OCI-LY1 (cell line): ENCODE measurements around the gene UCP3.

Source experiments
- H2AFZ ChIP-seq: fragments of 200-600 bp; sonication (generic), shearing (Covaris generic); 2 replicates; pipeline ENCODE4 v1.6.0; 2014; ENCODE audit warnings: antibody characterized with exemption, mild to moderate bottlenecking, low read length
- H3F3A ChIP-seq: fragments of 200-600 bp; sonication (generic), shearing (Covaris generic); 2 replicates; pipeline ENCODE4 v1.6.0; 2014; ENCODE audit warnings: mild to moderate bottlenecking, antibody characterized with exemption, low read length, moderate library complexity; ENCODE audit not compliant: insufficient read depth
- H3K27ac ChIP-seq: fragments of 200-600 bp; sonication (generic); 2 replicates; pipeline ENCODE4 v1.5.1; 2014; ENCODE audit warnings: low read length, mixed run types, mild to moderate bottlenecking, low read depth; ENCODE audit not compliant: poor library complexity, severe bottlenecking
- H3K27me3 ChIP-seq: fragments of 200-600 bp; sonication (generic); 2 replicates; pipeline ENCODE4 v1.6.0; 2014; ENCODE audit warnings: antibody characterized with exemption, mild to moderate bottlenecking, low read length, moderate library complexity; ENCODE audit not compliant: insufficient read depth
- H3K36me3 ChIP-seq: fragments of 200-600 bp; sonication (generic); 2 replicates; pipeline ENCODE4 v1.6.1; 2014; ENCODE audit warnings: mild to moderate bottlenecking, antibody characterized with exemption, low read length, moderate library complexity, mixed read lengths; ENCODE audit not compliant: insufficient read depth
- H3K4me1 ChIP-seq: fragments of 200-600 bp; sonication (generic); 2 replicates; pipeline ENCODE4 v1.5.1; 2014; ENCODE audit warnings: mild to moderate bottlenecking, low read length, moderate library complexity; ENCODE audit not compliant: insufficient read depth, severe bottlenecking
- H3K4me2 ChIP-seq: fragments of 200-600 bp; sonication (generic), shearing (Covaris generic); 2 replicates; pipeline ENCODE4 v1.6.1; 2014; ENCODE audit warnings: low read length
- H3K4me3 ChIP-seq: fragments of 200-600 bp; sonication (generic); 2 replicates; pipeline ENCODE4 v1.5.1; 2014; ENCODE audit warnings: low read length, low read depth, mild to moderate bottlenecking, mixed read lengths; ENCODE audit not compliant: poor library complexity, severe bottlenecking
- H3K79me2 ChIP-seq: fragments of 200-600 bp; shearing (Covaris generic); 2 replicates; pipeline ENCODE4 v1.6.1; 2016; ENCODE audit warnings: mixed run types, low read length, mixed read lengths; ENCODE audit not compliant: insufficient read depth
- H3K9ac ChIP-seq: fragments of 200-600 bp; sonication (generic), shearing (Covaris generic); 2 replicates; pipeline ENCODE4 v1.6.1; 2014; ENCODE audit warnings: mild to moderate bottlenecking, low read length, mixed read lengths
- H3K9me2 ChIP-seq: fragments of 200-600 bp; sonication (generic), shearing (Covaris generic); 2 replicates; pipeline ENCODE4 v1.6.1; 2014; ENCODE audit warnings: low read depth, mild to moderate bottlenecking, low read length, mixed read lengths
- H3K9me3 ChIP-seq: fragments of 200-600 bp; shearing (Covaris generic); 2 replicates; pipeline ENCODE4 v1.6.1; 2014; ENCODE audit warnings: low read length, mixed read lengths
- H4K20me1 ChIP-seq: fragments of 200-600 bp; sonication (generic), shearing (Covaris generic); 2 replicates; pipeline ENCODE4 v1.6.0; 2016; ENCODE audit warnings: mild to moderate bottlenecking, low read length; ENCODE audit not compliant: insufficient read depth
- CTCF ChIP-seq: fragments of 200-600 bp; sonication (generic), shearing (Covaris generic); IDR thresholded peaks from 2 replicates; pipeline ENCODE4 v1.5.1; 2017; ENCODE audit warnings: mild to moderate bottlenecking, antibody characterized with exemption, low read length, moderate library complexity, mixed read lengths
- EZH2 ChIP-seq: fragments of 200-600 bp; sonication (generic), shearing (Covaris generic); IDR thresholded peaks from 2 replicates; pipeline ENCODE4 v1.8.0; 2017; ENCODE audit warnings: borderline replicate concordance, mixed run types, mild to moderate bottlenecking, antibody characterized with exemption, low read length, moderate library complexity, mixed read lengths

The UCP3 gene

GRCh38 chr11:73995731-73996130 lies 13.2 kb downstream of the UCP3 start:
- no peak for TF ChIP-seq CTCF
- TF ChIP-seq EZH2, result no peak
- peak overlapping the region; percentile 51 for H3K4me2 ChIP-seq
- H3K4me1 ChIP-seq, result peaks cover 94% of the 10 kb centered on the region
- no peaks in the 10 kb centered on the region for H3K36me3 ChIP-seq
- H3K79me2 ChIP-seq, result no peaks in the 10 kb centered on the region
- no peaks in the 10 kb centered on the region for H3K9me3 ChIP-seq
- no peaks in the 10 kb centered on the region for H3K9me2 ChIP-seq
- no peaks in the 10 kb centered on the region for H4K20me1 ChIP-seq
- H3K27ac ChIP-seq, result peak overlapping the region; percentile 98
- H3K27me3 ChIP-seq, result no peaks in the 10 kb centered on the region
- peaks cover 27% of the 10 kb centered on the region for H3F3A ChIP-seq
- H3K9ac ChIP-seq, result peak overlapping the region; percentile 39; the same call in 1 of the 2 replicates
- no peak overlapping the region for H2AFZ ChIP-seq
- H3K4me3 ChIP-seq, result peak overlapping the region; percentile 26

GRCh38 chr11:73995247-73995646 lies 13.6 kb downstream of the UCP3 start:
- H3K4me3 ChIP-seq, result peak overlapping the region; percentile 26
- no peak overlapping the region for H2AFZ ChIP-seq
- H3K27ac ChIP-seq, result peak overlapping the region; percentile 98
- peaks cover 99% of the 10 kb centered on the region for H3K4me1 ChIP-seq
- no peaks in the 10 kb centered on the region for H3K27me3 ChIP-seq
- no peaks in the 10 kb centered on the region for H3K36me3 ChIP-seq
- H4K20me1 ChIP-seq, result no peaks in the 10 kb centered on the region
- no peaks in the 10 kb centered on the region for H3K79me2 ChIP-seq
- TF ChIP-seq CTCF, result no peak
- TF ChIP-seq EZH2, result no peak
- no peaks in the 10 kb centered on the region for H3K9me3 ChIP-seq
- H3F3A ChIP-seq, result peaks cover 31% of the 10 kb centered on the region
- peak overlapping the region; percentile 39; the same call in 1 of the 2 replicates for H3K9ac ChIP-seq
- H3K4me2 ChIP-seq, result peak overlapping the region; percentile 51
- no peaks in the 10 kb centered on the region for H3K9me2 ChIP-seq

- Histone ChIP-seq H2AFZ (no peak overlapping the region), H3K4me2 (peak overlapping the region; percentile 63)
- TF ChIP-seq EZH2 (no peak), CTCF (no peak)
Measured at GRCh38 chr11:73991471-73992006, 17.3 kb downstream of the UCP3 start.

More at GRCh38 chr11:73991471-73992006, 17.3 kb downstream of the UCP3 start:
- Histone ChIP-seq H3K9me3 (no peaks in the 10 kb centered on the region), H3K36me3 (no peaks in the 10 kb centered on the region), H3K4me3 (peak overlapping the region; percentile 30), H3F3A (peaks cover 20% of the 10 kb centered on the region), H3K4me1 (peaks cover 86% of the 10 kb centered on the region), H3K9me2 (no peaks in the 10 kb centered on the region), H3K9ac (peak overlapping the region; percentile 54; the same call in 1 of the 2 replicates), H4K20me1 (no peaks in the 10 kb centered on the region), H3K79me2 (no peaks in the 10 kb centered on the region), H3K27ac (peak overlapping the region; percentile 98), H3K27me3 (no peaks in the 10 kb centered on the region)
